ENCODE results near the gene INSYN1. TPM values are rescaled to one million over a fixed set of nuclear protein-coding genes. Genes with fewer than 3 reads are reported as not detected.
A peak's percentile ranks its signal among the peaks of the same experiment; 100 is the strongest.

INSYN1 gene
- total RNA-seq, 1 donor from 2014 or later = 3.8 TPM

DNA sequence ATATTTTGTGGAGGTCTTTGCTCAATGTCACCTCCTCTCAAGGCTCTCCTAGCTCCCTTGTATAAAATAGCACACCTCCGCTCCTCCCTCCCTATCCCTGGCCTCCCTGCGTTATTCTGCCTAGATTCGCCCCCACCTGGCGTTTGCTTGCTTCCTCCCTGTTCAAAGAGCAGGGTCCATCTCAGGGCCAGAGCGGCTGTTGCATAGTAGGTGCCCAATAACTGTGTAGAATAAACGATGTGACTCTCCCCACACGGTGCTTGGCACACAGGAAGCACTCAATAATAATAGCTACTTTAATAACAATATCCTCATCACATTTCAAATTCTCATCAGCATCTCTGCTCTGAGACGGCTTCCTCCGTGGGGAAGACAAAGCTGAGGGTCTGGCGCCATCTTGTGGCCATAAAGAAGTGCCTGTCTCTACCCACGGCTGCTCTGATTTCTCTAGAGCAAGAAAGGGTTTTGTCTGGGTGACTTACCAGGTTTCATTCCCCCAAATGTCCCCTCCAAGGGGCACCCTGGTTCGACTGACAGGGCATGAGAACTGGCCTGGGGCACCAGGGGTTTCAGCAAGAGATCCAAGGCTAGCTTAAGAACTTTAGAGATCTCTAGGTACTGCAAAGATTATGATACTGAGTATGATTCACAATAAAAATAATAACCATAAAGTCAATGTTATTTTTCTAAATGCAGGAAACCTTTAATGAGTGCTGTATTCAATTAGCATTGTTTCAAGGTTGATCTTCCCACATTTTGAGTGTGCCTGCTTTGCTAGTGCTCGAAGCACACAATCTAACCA, 52.9 kb downstream of the INSYN1 start:
- intact Hi-C loops (cut with DNase I) = no loop called here
- TF ChIP-seq, protein P1, sequence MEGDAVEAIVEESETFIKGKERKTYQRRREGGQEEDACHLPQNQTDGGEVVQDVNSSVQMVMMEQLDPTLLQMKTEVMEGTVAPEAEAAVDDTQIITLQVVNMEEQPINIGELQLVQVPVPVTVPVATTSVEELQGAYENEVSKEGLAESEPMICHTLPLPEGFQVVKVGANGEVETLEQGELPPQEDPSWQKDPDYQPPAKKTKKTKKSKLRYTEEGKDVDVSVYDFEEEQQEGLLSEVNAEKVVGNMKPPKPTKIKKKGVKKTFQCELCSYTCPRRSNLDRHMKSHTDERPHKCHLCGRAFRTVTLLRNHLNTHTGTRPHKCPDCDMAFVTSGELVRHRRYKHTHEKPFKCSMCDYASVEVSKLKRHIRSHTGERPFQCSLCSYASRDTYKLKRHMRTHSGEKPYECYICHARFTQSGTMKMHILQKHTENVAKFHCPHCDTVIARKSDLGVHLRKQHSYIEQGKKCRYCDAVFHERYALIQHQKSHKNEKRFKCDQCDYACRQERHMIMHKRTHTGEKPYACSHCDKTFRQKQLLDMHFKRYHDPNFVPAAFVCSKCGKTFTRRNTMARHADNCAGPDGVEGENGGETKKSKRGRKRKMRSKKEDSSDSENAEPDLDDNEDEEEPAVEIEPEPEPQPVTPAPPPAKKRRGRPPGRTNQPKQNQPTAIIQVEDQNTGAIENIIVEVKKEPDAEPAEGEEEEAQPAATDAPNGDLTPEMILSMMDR (IDR thresholded peaks at IDR 0.05) = peak; percentile 95
- peak; percentile 40 to 66 for ATAC-seq

DNA sequence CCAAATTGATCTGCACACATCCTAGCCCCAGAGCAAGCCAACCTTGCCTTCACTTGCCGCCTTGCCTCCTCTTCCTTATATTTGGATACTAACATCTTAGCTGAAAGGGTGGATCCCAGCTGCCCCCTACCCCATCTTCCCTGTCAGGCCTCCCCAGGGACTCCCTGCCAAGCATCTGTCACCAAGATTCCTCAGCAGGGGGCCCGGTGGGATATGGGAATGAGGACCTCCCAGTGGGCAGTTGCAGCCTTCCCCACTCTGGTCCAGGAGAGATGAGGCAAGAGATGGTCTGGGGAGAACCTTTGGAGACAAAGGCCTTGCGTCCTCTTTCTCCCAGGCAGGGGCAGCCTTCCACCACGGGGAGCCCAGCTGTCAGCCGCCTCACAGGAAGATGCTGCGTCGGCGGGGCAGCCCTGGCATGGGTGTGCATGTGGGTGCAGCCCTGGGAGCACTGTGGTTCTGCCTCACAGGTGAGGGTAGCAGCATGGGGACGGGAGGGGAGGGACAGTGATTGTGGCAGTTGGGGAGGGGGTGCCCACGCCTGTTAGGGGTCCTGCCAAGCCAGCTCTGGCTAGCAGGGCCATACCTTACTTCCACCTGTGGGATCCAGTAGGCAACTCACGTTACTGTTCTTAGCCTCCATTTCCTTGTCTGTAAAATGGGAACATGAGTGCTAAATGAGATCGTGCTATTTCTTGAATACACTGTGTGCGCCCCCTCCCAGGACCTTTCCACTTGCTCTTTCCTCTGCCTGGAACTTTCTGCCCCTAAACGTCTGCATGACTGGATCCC, 53.7 kb downstream of the INSYN1 start:
- ATAC-seq (no peak), DNase-seq (no peak)
- Histone ChIP-seq H3K4me1 (peaks cover 42% of the 10 kb centered on the region), H3K27ac (no peak overlapping the region), H3K9me3 (no peaks in the 10 kb centered on the region), H3K36me3 (peaks cover 29% of the 10 kb centered on the region), H3K4me3 (no peak overlapping the region), H3K27me3 (ENCODE audit: low read depth) (no peaks in the 10 kb centered on the region)
- intact Hi-C loops (cut with DNase I) = no loop called here
- TF ChIP-seq, protein P1 (IDR thresholded peaks at IDR 0.05) = no peak

More for the DNA sequence above, 52.9 kb downstream of the INSYN1 start:
- no peak overlapping the region for H3K27ac ChIP-seq
- peaks cover 37% of the 10 kb centered on the region for H3K36me3 ChIP-seq
- peaks cover 42% of the 10 kb centered on the region for H3K4me1 ChIP-seq
- DNase-seq = peak; percentile 76
- H3K4me3 ChIP-seq = no peak overlapping the region
- no peaks in the 10 kb centered on the region for H3K9me3 ChIP-seq
- H3K27me3 ChIP-seq (ENCODE audit: low read depth) = no peaks in the 10 kb centered on the region

DNA sequence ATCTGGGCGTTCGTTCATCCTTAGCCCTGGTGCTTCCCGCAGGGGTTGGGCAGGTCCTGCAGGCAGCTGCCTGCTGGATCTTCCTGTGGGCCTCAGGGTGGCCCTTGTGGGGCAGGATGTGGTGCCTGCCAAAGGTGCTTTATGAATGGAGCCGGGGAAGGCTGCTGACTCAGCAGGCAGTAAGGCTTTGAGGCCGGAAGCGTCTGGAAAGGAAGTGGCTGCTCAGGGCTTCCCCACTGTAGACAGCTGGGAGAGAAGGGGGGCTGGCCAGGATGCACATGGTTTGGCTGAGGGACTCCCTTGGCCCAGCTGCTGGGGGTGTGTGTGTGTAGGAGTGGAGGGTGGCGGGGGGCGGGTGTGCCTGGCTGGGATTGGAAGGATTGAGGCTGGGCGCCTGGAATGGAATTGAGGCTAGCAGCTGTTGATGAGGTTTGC, 56.1 kb downstream of the INSYN1 start:
- Histone ChIP-seq H3K4me3 (peak overlapping the region; percentile 19), H3K9me3 (no peaks in the 10 kb centered on the region), H3K36me3 (peaks cover 8% of the 10 kb centered on the region), H3K27me3 (ENCODE audit: low read depth) (no peaks in the 10 kb centered on the region), H3K27ac (peak overlapping the region; percentile 11), H3K4me1 (peaks cover 45% of the 10 kb centered on the region)
- TF ChIP-seq, protein P1 (IDR thresholded peaks at IDR 0.05) = no peak
- DNase-seq (peak; percentile 86), ATAC-seq (peak; percentile 86 to 91)
- intact Hi-C loops (cut with DNase I) = no loop called here

DNA sequence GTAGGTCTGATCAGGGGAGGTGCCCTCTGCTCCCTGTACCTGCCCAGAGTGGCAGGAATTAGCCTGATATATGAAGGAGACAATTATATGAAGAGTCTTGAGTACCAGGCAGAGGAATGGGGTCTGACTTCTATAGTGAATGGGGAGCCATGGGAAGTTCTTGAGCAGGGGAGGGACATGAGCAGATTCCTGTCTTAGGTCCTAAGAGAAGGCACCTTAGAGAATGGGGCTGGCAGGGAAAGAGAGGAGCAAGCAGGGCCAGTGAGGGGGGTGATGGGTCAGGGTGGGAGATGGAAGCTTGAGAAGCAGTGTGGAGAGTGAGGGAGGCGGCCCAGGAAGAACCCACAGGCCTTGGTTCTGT, 56.5 kb downstream of the INSYN1 start:
- Histone ChIP-seq H3K9me3 (no peaks in the 10 kb centered on the region), H3K4me1 (peaks cover 49% of the 10 kb centered on the region), H3K4me3 (peak overlapping the region; percentile 19), H3K36me3 (peaks cover 5% of the 10 kb centered on the region), H3K27me3 (ENCODE audit: low read depth) (no peaks in the 10 kb centered on the region), H3K27ac (peak overlapping the region; percentile 11)
- no peak for DNase-seq
- TF ChIP-seq, protein P1 (IDR thresholded peaks at IDR 0.05) = no peak
- ATAC-seq = no peak
- intact Hi-C loops (cut with DNase I) = no loop called here

DNA sequence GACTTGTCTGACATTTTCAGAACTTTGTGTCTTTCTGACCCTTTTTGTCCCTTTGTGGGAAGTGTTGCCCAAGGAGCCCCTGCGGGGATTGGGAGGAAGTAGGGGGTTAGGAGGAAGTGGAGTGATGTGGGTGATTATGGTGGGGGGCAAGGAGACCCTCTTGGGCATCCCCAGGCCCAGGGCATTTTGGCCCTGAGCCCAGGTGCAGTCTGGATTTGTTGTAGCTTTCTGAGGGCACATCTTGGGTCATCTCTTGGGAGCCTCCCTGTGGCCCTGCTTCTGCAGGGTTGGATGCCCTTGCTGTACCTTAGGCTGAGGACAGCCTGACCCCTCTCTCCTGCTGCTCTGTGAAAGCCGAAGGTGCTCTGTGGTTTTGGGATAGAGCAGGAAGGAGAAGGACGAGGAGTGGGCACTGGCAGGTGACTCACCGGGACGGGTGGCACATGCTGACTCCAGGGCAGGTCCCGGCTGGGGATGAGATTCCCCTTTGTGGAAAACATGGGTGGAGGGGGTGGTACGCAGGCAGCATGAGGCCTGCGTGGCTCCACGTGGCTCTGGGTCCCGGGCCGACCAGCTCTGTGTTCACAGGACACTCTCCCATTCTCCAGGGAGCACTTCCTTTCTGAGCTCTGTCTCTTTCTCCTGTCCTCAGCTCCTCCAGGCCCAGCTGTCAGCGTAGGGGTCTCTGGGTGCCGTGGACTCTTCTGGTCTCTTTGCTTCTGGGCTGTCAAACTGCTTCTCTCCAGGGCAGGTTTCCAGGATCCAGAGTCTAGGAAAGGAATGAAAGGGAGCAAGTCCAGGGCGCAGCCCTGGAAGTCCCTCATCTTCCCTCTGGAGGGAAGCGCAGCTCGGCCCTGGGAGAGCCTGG, 57.1 kb downstream of the INSYN1 start:
- intact Hi-C loops (cut with DNase I) = no loop called here
- no peak for ATAC-seq
- peak overlapping the region; percentile 11 for H3K27ac ChIP-seq

More for the DNA sequence above, 57.1 kb downstream of the INSYN1 start:
- H3K36me3 ChIP-seq = peaks cover 5% of the 10 kb centered on the region
- DNase-seq = no peak
- H3K27me3 ChIP-seq (ENCODE audit: low read depth) = no peaks in the 10 kb centered on the region
- H3K9me3 ChIP-seq = no peaks in the 10 kb centered on the region
- no peak overlapping the region for H3K4me3 ChIP-seq
- TF ChIP-seq, protein P1 (IDR thresholded peaks at IDR 0.05) = no peak
- peaks cover 55% of the 10 kb centered on the region for H3K4me1 ChIP-seq
